IPS-NIHi7 (cell line): ENCODE data around the gene AMMECR1.

Experiments
- DNase-seq: peaks from one replicate; pipeline ENCODE4 v3.0.0; 2012; ENCODE audit warnings: mixed read lengths; ENCODE audit errors: extremely low spot score

Gene AMMECR1

DNA sequence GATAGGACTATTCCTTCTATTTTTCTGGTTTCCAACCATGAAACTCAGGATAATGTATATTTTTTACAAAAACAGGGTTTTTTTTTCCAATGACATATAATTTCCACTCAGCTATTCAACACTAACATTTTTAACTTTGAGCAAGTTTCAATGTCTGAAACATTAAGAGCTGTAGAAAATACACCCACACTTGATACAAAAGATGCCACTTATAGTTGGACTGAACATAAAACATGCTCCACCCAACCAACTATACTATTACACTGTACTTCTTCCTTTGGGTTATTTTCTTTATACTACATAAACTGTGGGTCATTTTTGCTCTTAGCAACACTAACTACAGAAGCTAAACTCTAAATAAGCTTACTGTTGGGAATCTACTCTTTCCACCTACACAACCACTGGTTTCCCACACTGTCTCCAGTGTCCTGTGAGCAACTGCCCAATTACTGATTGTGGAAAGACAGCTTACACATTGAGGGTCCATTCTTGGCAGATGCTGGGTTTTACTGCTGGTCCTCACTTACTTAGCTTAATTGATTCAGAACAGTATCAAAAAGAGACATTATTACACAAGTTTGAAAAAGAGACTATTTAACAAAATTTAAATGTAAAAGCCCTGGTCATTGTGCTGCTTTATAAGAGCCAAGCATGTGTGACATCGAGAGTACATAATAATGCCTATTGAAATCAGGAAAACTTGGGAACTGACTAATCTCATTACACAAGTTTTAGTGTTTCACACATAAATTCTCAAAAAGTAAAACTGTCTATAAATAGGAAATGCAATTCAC is 6.3 kb downstream of the AMMECR1 start:
- DNase-seq = no peak

- DNase-seq = no peak
These were observed 7.0 kb downstream of the AMMECR1 start for GRCh38 chrX:110310896-110311295.

- DNase-seq = no peak
These were observed 7.7 kb downstream of the AMMECR1 start for GRCh38 chrX:110310000-110310790.

DNA sequence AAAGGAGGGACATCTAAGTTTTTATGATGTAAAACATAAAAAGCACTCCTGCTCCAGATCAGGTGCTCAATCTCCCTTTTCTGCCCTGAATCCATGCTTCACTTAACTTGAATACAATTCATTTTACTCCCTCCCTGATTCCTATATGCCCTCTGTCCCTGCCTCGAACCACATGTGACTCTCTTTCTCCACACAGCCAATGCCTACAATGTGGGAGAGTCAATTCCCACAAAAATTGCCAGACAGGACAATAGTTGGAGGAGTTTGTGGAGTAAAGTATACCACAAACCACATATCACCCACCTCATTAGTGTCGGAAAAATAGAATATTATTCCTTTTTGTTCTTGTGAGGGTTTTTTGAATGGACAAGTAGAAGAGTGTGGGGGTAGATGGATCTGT is 9.7 kb downstream of the AMMECR1 start:
- DNase-seq = no peak

GRCh38 chrX:110304884-110305283 is 13.0 kb downstream of the AMMECR1 start:
- no peak for DNase-seq

GRCh38 chrX:110304371-110304770 is 13.5 kb downstream of the AMMECR1 start:
- no peak for DNase-seq

GRCh38 chrX:110302975-110303374 is 14.9 kb downstream of the AMMECR1 start:
- no peak for DNase-seq

DNA sequence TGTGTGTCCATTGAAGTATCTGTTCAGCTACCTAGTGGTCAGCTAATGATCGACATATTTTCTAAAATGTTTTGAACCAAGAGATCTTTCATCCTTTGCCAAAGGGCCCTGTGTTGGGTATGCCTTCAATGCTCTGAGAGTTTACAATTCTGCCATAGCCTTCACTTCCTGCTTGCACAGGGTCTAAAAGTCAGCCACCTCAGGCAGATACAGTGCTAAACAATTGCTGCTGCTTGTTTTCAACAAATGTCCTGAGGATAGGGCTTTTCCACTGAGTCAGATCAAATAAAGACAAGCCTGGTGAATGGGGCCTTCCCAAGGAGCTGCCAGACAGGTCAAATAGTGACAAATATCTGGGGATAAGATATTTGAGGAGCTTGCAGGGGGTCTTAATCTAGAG is 16.7 kb downstream of the AMMECR1 start:
- DNase-seq = no peak

- no peak for DNase-seq
These were observed 23.8 kb downstream of the AMMECR1 start for GRCh38 chrX:110294087-110294486.

- no peak for DNase-seq
These were observed 24.2 kb downstream of the AMMECR1 start for GRCh38 chrX:110293658-110294057.

DNA sequence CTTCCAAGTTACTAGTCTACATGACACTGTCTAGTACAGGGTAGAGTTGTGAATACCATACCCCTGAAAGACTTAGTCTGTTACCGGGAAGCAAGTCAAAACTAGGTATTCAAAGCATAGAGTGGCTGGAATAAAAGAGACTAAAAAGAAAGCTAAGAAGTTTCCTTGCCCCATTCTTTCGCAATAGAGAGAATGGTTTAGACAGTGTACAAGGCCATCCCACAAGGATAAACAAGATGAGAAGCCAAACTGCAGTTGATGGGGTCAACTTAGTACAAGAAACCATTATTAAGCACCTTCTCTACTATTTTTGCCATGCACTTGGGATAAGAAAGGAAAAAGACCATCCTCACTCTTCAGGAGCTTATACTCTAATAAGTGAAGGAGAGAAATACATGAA is 30.3 kb downstream of the AMMECR1 start:
- no peak for DNase-seq

DNA sequence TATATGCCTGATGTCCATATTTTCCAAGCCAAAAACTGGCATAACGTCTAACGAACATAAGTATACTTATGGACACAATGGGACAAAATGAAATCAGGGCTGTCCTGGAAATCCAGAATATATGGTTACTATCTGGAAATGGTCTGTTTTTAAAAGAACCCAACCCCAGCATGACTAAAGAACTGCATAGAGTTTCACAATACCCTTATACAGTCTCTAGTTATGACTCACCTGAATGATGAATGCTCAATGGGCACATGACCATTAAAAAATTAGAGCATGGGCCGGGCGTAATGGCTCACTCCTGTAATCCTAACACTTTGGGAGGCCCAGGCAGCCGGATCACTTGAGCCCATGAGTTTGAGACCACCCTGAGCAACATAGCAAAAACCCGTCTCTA is 31.8 kb downstream of the AMMECR1 start:
- DNase-seq = no peak

DNA sequence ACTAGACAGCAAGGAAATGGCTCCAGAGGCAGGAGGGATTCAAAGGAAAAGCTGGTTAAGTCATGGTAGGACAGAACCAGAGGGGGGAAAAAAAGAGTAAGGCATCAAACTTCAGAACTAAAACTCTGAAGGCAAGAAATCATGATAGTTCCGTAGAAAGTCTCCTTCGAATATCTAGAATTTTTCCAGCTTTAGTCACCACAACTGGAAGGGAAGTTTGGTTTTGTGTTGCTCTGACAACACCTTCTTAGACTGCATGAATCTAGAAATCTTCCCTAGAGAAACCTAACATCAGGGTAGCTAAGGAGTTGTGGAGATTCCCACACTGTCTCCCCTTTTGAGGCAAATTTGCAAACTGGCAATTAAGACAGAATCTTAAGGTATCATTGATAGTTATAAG is 33.7 kb downstream of the AMMECR1 start:
- DNase-seq = no peak

- DNase-seq = no peak
These were observed 35.0 kb downstream of the AMMECR1 start for GRCh38 chrX:110282922-110283321.

DNA sequence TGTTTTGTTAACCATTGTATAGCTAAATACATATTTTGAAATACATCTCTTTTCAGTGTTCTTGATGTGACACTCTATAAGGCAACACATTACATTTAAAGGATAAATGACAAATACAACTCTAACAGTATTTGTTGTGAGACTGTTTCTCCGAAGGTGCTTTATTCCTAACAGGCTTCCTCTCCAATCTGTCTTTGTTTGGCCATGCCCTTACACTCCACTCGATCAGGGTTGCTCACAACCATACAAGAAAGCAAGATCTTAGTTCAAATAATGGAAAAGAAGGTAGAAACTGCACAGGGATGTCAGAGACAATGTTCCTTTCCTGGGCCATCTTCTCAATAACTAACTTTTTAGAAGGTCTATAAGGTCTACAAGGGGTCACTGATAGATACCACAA is 36.5 kb downstream of the AMMECR1 start:
- DNase-seq = no peak

GRCh38 chrX:110280954-110281353 is 36.9 kb downstream of the AMMECR1 start:
- DNase-seq = no peak

- no peak for DNase-seq
These were observed 40.3 kb downstream of the AMMECR1 start for GRCh38 chrX:110277609-110278008.

DNA sequence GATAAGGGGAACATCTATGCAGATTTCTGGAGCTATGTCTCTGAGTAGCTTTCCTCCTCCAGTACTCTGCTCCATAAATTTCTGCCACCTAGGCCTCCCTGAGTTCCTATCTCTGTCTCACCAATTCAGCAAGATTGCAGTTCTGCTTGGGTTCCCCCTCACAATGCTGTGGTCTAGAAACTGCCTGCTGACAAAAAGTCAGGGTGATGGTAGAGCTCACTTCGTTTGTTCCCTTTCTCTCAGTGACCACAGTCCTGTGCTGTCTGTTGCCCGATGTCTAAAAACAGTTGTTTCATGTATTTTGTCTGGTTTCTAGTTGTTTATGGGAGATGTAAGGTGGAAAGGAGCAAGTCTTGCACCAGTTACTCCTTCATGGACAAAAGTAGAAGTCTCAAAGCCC is 41.1 kb downstream of the AMMECR1 start:
- no peak for DNase-seq

GRCh38 chrX:110268886-110269285 is 49.0 kb downstream of the AMMECR1 start:
- DNase-seq = no peak

DNA sequence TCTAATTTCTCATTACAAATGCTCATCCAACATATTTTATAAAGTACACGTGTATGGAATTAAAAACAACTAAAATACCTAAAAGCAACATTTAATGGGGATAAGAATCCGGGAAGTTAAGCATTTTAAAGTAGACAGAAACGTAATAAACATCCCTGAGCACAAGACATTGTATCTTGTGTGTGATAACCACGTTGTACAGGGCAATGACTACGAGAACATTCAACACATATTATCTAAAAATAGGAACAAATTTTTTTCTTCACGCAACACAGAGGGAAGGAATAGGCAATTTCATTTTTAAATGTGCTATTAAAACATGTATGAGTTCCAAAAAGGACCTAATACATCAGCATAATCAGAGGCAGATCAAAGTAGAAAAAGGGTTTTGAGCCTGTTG is 49.5 kb downstream of the AMMECR1 start:
- DNase-seq = no peak

DNA sequence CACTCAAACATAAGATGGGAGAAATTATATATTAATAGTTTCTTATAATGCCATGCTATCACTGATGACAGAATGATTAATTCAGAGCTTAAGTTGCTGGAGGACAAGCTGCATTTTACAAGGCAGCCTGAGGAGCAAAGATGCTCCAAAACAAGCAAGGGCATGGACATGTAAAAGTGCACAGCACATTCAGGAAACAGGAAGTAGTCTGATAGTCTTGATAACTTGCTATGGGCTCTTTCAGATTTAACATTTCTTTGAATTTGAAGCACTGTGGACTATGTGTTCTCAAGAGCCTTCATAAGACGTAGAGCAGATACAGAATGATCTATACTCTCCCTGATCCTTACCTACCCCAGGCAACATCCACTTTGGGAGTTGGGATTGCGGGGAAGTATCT is 50.0 kb downstream of the AMMECR1 start:
- DNase-seq = no peak

- no peak for DNase-seq
These were observed 52.2 kb downstream of the AMMECR1 start for GRCh38 chrX:110265661-110266060.

- no peak for DNase-seq
These were observed 58.8 kb downstream of the AMMECR1 start for GRCh38 chrX:110259117-110259516.
